GM19099 (cell line): ENCODE measurements around the gene CXCL14.

Experiments used
- POLR2A ChIP-seq: IDR thresholded peaks from 3 replicates; pipeline ENCODE4 v1.6.1; 2011; ENCODE audit warnings: low read depth; ENCODE audit not compliant: insufficient read length; ENCODE audit errors: extremely low read depth

Gene CXCL14

DNA sequence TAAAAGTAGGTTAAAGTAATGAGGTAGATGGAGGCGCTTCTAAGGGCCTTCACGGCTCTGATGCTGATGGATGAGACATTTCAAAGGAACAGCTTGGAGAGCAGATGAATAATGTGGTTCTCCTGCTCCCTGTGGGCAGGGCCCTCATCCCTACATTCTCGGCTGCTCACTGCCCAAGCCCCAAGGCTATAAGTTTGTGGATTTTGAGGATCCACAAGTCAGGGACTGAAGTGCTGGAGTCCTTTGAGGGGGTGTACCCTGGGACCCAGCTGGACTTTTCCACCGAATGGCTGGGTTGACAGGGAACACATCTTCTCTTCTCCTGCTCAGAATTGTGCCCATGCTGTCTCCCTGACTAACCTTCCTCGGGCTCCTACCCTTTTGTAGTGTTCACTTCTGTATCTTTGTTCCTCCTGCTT is 21.4 kb upstream of the CXCL14 start:
- TF ChIP-seq POLR2A: no peak

DNA sequence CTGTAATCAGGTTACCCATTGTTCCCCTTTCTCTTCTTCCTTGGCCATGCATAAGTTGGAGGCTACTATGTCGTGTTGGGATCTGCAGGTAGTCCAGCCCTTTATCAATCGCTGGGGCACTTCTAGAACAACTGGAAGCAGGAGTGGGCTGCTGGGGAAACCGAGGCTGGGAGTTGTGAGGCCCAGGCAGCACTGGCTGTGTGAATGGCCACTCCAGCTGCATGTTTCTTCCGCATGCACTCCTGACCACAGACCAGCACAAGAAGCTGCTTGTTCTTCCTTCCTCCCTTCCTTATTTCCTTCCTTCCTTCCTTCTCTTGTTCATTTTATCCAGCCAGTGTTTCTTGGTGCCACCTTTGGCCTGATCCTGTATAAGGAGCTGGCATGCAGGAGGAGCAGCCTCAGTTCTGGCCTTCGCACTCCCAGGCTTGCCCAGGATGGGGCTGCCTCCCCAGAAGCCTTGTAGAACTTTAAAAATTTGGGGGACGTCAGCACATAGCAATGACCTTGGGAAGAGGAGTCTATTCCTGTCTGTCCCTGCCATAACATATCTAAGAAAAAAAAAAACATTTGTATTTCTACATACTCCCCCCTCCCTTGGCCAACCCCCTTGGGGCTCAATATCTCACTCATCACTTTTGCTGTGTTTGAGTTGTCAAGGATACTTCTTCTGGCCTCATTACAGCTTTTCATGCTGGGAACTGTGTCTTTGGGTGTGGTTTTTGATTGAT is 20.8 kb upstream of the CXCL14 start:
- no peak for TF ChIP-seq POLR2A

DNA sequence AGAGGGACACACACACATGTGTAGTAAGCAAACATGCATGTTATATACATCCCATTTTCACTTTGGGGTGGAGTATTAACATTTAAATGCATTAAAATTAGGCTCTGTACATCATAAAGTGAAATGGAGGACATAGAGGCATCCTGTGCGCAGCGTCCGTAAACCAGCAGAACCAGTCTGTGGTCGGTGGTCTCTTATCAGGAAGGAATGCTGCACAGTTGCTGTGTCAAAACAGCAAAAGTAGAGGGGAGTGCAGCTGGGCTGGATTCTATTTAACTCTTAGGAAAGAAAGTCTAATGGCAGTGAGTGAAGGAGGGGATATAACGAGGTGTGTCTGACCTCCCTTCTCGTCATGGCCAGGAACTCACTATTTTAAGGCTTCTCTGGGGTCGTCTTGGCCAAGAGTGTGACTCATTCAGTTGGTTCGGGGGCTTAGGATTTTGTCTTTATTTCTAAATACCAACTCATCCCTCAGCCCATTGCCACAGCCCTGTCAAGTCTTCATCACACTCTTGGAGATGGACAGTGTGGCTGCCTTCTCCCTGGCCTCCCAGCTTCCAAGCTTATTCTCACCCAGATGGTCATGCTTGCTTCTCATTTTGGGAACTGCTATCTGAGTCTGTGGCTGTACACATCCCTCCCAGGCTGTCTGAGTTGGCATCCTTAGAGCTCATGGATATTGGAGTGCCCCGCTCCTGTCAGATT is 20.1 kb upstream of the CXCL14 start:
- no peak for TF ChIP-seq POLR2A

DNA sequence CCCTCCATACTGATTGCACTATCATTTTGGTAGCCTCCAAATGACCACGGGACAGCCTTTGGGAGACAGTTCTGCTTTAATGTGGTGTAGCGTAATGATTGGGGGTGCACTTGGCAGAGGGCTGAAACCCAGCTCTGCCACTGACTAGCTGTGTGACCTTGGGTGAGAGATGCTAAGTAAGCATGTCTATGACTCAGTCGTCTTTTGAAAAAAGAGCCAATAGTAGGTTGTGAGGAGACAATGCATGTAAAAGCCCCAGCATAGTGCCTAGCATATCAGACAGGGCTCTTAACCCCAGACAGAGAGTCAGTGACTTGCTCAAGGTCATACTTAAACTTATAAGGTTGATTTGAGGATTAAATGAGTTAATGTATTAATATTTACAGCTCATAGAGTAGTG is 18.0 kb upstream of the CXCL14 start:
- no peak for TF ChIP-seq POLR2A

DNA sequence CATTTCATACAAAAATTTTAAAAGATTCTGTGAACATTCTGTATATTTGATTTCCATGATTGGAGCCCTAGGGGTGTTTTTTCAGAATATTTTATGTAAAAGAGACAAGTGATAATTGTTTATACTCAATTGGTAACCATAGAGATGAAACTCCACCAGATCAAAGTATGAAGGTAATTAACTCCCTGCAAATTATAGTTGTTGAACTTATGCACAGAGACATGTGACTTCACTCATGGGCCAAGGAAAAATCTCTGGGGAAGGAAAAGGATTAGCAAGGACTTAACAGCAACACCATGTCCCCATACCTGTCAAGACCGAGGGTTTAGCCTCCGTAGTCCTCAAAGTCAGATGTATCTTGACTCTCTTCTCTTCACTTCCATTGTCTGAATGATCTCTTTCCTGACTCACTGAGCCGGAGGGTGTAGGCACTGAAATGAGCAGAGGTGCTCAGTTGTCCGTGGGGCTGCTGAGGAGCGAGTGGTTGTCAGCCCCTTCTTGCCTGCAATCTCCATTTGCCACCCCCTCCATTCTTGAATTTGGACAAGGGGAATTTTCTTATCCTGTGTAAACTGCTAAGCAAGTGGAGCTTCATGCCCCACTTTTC is 17.5 kb upstream of the CXCL14 start:
- TF ChIP-seq POLR2A: no peak

DNA sequence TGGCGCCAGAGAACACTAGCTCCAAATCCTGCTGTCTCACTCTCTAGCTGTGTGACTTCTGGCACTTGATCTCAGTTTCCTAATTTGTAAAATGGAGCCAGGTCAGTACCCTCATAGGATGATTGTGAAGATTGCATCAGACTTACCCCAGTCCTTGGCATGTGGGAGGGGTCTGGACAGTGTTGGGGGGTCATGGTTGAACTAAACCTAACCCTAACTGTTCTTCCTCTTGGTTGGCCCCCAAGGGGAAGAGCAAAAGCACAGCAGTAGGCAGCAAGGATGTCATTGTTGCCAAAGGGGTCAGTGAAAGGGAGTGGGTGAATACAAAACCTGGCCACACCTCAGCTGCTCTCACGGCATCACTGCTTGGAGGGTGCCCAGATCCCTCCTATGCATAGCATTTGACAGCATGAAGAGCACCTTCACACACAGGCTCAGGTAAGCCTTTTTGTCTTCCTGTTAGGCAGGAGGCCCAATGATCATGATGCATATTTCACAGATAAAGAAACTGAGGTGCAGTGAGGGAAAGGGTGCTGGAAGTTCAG is 15.7 kb upstream of the CXCL14 start:
- no peak for TF ChIP-seq POLR2A

DNA sequence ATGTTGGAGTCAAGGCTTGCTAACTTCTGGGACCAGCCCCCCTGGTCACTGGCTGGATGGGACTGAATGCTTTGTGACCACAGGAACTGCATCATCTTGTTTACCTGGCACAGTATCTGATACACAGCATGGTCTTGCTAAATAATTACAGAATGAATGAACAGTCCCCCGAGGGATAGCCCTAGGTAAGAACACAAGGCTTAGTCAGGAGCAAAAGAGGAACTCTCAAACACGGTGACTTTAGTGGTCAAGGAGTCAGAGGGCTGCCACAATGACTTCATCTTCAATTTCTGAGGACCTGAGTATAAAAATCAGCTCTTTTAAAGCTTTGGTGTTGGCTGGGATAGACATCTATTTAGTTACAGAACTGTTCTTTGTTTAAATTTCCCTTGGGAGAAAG is 15.1 kb upstream of the CXCL14 start:
- TF ChIP-seq POLR2A: no peak

DNA sequence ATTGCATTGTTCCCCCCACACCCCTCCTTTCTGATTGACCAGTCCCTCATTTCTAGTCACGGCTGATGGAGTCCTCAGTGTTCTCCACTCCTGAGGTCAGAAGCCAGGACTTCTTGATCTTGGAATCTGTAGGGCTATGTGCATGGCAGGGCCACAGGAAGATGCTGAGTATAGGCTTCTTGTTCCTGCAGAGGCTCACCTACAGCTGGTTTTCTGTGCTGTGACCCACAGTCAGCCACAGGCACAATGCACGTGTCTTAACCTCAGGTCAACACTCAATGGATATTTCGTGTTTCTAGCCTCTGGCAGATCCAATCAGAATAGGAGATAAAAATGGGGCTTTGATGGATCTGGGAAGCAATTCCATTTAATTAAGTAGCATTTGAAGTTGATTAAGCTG is 14.3 kb upstream of the CXCL14 start:
- TF ChIP-seq POLR2A: no peak

DNA sequence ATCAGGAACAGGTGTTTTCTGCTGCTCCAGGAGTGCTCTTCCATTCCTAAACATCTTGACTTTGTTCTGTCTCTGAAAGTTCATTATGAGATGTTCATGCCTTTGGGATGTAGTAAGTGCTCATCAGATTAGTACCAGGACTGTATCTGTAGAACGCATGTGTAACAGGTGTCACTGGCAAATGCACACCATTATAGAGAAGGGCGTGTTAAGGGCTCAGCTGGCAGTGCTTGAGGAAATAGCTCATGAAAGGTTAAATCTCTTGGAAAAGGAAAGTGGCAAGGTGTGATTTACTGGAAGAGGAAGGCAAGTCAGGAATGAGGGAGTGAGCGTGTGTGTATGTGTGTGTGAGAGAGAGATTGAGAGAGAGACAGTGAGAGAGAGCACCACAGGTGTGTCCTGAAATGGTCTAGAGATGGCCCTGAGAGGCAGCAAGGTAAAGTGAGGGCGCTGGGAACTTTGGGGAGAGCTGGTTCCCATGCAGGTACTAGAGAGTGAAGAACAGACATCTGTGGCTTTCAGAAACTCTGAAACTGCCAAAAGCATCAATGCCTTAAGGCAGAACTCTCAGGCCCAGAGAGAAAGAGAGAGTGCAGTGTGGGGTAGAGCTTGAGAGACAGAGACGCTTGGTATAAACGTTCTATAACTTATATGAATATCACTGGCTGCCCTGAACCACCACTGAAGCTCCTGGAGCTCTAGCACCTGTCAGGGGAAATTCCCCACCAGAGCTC is 13.7 kb upstream of the CXCL14 start:
- no peak for TF ChIP-seq POLR2A

DNA sequence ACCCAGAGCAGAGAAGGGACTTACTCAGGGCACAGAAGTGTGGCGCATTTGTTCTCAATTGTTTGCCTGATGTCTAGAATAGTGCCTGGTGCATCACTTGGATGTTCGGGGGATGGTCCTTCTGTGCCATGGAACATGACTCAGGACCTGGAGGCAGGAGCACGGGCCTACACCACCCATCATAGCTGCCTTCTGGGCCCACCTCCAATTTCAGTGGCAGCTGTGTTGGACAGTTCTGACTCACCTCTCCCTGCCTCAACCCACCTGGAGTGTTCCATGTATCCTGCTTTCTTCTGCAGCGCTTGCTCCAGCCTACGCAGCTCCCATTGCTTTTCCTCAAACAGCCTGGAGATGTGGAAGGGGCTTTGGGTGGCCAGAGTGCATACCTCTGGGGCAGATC is 12.5 kb upstream of the CXCL14 start:
- no peak for TF ChIP-seq POLR2A

DNA sequence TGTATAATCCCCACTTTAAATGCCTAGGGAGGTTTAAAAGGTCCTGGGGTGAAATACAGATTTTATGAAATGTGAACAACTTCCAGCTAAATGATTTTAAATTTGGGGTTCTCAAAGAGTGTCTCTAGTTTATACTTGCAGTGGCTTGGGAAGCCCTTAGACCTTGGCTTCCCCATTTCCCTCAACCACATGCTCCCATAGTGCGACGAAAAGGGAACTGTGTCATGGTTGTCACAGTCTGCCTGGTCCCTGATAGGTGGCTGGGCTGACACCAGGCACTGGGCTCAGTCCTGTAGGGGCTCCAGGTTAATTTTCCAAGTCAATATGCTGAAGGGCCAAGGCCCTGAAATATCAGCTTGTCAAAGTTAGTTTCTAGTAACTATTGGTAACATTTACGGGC is 10.4 kb upstream of the CXCL14 start:
- no peak for TF ChIP-seq POLR2A

DNA sequence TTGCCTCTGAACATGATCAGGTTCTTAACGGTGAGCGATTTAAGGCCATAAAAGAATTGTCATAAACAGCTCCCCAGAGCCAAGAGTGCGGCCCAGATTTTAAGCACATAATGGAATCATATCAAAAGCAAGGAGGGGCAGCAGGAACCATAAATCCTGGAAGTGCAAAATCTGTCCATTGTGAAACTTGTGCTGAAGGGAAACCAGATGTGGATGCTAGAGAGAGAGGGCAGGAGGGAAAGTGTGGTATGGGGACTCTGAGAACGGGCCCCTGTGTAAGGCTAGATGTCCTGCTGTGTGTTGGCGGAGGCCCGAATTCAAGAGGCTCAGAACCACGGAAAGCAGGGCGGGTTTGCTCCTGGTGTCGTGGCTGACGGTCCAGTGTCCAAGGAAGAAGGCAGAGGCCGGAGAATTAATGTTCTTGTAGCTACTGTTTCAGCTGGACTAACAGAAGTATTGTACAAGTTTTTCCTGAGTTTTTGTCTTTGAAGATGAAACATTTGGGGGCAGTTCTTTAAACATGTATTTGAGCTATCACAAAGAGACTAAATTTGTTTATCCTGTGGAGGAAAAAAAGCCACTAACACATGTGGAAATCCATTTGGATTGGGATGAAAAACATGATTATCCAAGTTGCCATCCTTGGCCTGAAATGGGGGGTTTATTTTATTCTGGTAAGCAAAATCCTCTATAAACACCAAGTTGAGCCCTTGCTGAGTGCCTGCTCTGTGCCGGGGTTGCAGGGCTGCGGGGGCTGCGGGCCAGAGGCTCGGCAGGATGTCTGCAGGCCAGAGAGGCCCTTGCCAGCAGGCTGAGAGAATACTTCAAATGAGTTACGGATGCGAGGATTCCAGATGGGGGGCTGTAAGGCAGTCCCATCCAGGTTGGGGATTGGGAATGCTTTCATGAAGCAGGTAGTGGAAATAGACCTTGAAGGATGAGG is 9.2 kb upstream of the CXCL14 start:
- no peak for TF ChIP-seq POLR2A

DNA sequence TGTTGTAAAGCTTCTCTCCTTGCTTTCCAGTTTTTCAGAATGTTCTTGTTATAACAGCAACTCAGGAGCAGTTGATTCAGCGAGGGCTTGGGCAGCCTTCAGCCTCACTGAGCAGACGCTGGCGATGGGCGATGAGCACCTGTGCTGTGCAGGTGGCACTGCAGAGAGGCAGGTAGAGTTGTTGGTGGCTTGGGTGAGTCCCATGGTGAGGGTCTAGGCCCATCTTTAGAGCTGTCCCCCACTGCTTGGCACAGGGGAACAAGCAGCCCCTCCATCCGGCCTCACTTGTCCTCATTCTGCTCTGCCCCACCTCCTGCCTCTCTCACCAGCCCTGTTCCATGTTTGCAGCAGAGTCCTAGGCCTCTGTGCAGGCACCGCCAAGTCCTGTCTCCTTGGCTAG is 6.1 kb upstream of the CXCL14 start:
- no peak for TF ChIP-seq POLR2A

DNA sequence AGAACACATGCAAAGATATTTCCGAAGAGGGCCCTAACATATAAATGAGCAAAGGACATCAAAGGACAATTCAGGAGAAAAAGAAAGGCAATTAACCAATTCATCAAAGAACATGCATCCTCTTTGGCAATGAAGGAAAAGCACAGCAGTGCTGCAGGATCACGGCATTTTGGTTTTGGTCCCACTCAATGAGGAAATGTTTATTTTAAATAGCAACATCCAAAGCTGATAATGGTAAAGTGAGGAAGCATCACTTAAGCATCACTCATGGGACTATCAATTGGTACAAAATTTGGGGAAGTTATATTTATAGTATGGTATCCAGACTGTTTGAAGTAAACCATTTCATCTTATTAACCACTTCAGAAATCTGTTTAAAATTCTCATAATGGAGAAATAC is 5.5 kb upstream of the CXCL14 start:
- no peak for TF ChIP-seq POLR2A
